Measurements from ENCODE around the gene CCDC201. TPM values are rescaled to one million over a fixed set of nuclear protein-coding genes. Genes with fewer than 3 reads are reported as not detected.
A peak's percentile ranks its signal among the peaks of the same experiment; 100 is the strongest.

CCDC201 gene
- total RNA-seq, 2 experiments from 2014 or later, result not detected

GRCh38 chr7:45893374-45893995 lies 20.6 kb upstream of the CCDC201 start:
- no peak overlapping the region for H3K4me3 Mint-ChIP-seq
- intact Hi-C loops (cut with DNase I, micrococcal nuclease), result no loop called here
- ATAC-seq (ENCODE audit: poor library complexity), result no peak
- H3K9me3 Mint-ChIP-seq, result no peaks in the 10 kb centered on the region
- peaks cover 82% of the 10 kb centered on the region for H3K27me3 Mint-ChIP-seq
- H3K4me1 ChIP-seq (ENCODE audit: insufficient read depth, low read length), result no peaks in the 10 kb centered on the region
- no peaks in the 10 kb centered on the region for H3K36me3 Mint-ChIP-seq (ENCODE audit: low read depth)
- no peak overlapping the region for H3K27ac ChIP-seq (ENCODE audit: low read depth in 1 of 2, low read length in 2 of 2)
- H3K9me3 ChIP-seq (ENCODE audit: control insufficient read depth in 1 of 2, insufficient read depth in 1 of 2, low read length in 2 of 2), result no peaks in the 10 kb centered on the region
- H3K4me3 ChIP-seq (ENCODE audit: low read length), result no peak overlapping the region
- peaks cover 22 to 34% of the 10 kb centered on the region in 2 experiments for H3K27me3 ChIP-seq (ENCODE audit: control insufficient read depth in 1 of 2, insufficient read depth in 2 of 2, low read length in 2 of 2)
- ChIA-PET CTCF (no interaction called here), POLR2A (no interaction called here)
- H3K27ac Mint-ChIP-seq, result no peak overlapping the region
- no peaks in the 10 kb centered on the region for H3K36me3 ChIP-seq (ENCODE audit: insufficient read depth, low read length)
- no peaks in the 10 kb centered on the region for H3K4me1 Mint-ChIP-seq (ENCODE audit: low read depth)
- DNase-seq, result no peak
- TF ChIP-seq, protein P1, sequence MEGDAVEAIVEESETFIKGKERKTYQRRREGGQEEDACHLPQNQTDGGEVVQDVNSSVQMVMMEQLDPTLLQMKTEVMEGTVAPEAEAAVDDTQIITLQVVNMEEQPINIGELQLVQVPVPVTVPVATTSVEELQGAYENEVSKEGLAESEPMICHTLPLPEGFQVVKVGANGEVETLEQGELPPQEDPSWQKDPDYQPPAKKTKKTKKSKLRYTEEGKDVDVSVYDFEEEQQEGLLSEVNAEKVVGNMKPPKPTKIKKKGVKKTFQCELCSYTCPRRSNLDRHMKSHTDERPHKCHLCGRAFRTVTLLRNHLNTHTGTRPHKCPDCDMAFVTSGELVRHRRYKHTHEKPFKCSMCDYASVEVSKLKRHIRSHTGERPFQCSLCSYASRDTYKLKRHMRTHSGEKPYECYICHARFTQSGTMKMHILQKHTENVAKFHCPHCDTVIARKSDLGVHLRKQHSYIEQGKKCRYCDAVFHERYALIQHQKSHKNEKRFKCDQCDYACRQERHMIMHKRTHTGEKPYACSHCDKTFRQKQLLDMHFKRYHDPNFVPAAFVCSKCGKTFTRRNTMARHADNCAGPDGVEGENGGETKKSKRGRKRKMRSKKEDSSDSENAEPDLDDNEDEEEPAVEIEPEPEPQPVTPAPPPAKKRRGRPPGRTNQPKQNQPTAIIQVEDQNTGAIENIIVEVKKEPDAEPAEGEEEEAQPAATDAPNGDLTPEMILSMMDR (IDR thresholded peaks at IDR 0.05), result no peak

- POLR2A ChIA-PET, result no interaction called here
Observed at GRCh38 chr7:45892407-45893035, 19.6 kb upstream of the CCDC201 start.

DNA sequence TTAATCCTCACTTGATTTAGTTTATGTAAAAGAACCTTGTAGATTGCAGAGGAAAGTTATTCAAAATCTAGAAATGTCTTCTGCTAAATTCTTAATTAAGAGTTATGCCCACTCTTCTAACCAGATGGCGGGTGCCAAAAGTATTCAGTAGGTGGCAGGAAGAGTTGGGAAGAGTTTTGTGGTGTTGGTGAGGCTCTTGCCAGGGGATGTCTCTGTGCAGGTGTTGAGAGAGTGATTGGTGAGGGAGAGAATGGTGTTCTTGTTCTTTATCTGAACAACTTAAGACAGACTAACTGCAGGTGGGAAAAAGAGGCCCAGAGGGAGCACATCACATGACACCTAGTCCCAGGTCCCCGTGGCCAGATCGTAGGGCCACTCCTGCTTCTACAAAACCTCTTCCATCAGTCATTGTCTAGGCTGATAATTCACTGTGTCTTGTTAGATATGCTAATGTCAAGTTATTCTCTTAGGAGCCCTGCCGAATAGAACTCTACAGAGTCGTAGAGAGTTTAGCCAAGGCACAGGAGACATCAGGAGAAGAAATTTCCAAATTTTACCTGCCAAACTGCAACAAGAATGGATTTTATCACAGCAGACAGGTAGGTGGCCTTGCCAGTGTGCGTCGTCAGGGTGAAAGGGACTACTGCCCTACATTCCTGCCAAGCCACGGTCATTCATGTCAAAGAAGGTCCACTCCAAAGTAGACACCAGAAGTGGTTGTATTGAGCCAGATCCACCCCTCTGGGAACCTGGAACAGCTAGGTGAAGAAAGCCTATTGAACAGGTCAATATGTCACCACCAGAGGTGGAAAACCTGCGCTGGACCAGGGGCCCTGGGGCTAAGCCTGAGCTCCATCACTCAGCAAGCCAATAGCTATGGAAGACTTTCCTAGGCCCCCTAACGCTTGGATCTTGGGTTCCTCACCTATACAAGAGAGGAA lies 18.9 kb upstream of the CCDC201 start:
- Mint-ChIP-seq H3K4me1 (ENCODE audit: low read depth) (no peaks in the 10 kb centered on the region), H3K27me3 (peaks cover 84% of the 10 kb centered on the region), H3K4me3 (no peak overlapping the region), H3K36me3 (ENCODE audit: low read depth) (no peaks in the 10 kb centered on the region), H3K27ac (no peak overlapping the region), H3K9me3 (no peaks in the 10 kb centered on the region)
- CTCF ChIA-PET, result interaction anchor here (0.6 kb wide), 1 partner anchor 195 kb away, joined by 3 read pairs; no protein-coding TSS in a partner anchor
- Histone ChIP-seq H3K27ac (ENCODE audit: low read depth in 1 of 2, low read length in 2 of 2) (no peak overlapping the region), H3K4me3 (ENCODE audit: low read length) (no peak overlapping the region), H3K36me3 (ENCODE audit: insufficient read depth, low read length) (no peaks in the 10 kb centered on the region), H3K4me1 (ENCODE audit: insufficient read depth, low read length) (no peaks in the 10 kb centered on the region), H3K27me3 (ENCODE audit: control insufficient read depth in 1 of 2, insufficient read depth in 2 of 2, low read length in 2 of 2) (peaks cover 35 to 51% of the 10 kb centered on the region in 2 experiments), H3K9me3 (ENCODE audit: control insufficient read depth in 1 of 2, insufficient read depth in 1 of 2, low read length in 2 of 2) (no peaks in the 10 kb centered on the region)
- TF ChIP-seq, protein P1 (IDR thresholded peaks at IDR 0.05), result peak; percentile 4
- no peak for ATAC-seq (ENCODE audit: poor library complexity)
- intact Hi-C loops (cut with DNase I, micrococcal nuclease), result loop anchor here in 1 of 2 experiments (2.0 kb wide), 2 partner anchors 1197 to 1363 kb away; no protein-coding TSS in a partner anchor
- no peak for DNase-seq
- POLR2A ChIA-PET, result no interaction called here

More at GRCh38 chr7:45892407-45893035, 19.6 kb upstream of the CCDC201 start:
- DNase-seq, result no peak
- no peak for ATAC-seq (ENCODE audit: poor library complexity)
- H3K9me3 ChIP-seq (ENCODE audit: control insufficient read depth in 1 of 2, insufficient read depth in 1 of 2, low read length in 2 of 2), result no peaks in the 10 kb centered on the region
- TF ChIP-seq, protein P1 (IDR thresholded peaks at IDR 0.05), result no peak
- Mint-ChIP-seq H3K27ac (no peak overlapping the region), H3K4me3 (no peak overlapping the region), H3K27me3 (peaks cover 81% of the 10 kb centered on the region), H3K36me3 (ENCODE audit: low read depth) (no peaks in the 10 kb centered on the region), H3K4me1 (ENCODE audit: low read depth) (no peaks in the 10 kb centered on the region), H3K9me3 (no peaks in the 10 kb centered on the region)
- H3K27ac ChIP-seq (ENCODE audit: low read depth in 1 of 2, low read length in 2 of 2), result no peak overlapping the region
- intact Hi-C loops (cut with DNase I, micrococcal nuclease), result no loop called here
- CTCF ChIA-PET, result interaction anchor here (0.6 kb wide), 1 partner anchor 196 kb away, joined by 3 read pairs; no protein-coding TSS in a partner anchor
- H3K4me1 ChIP-seq (ENCODE audit: insufficient read depth, low read length), result no peaks in the 10 kb centered on the region
- no peak overlapping the region for H3K4me3 ChIP-seq (ENCODE audit: low read length)
- no peaks in the 10 kb centered on the region for H3K36me3 ChIP-seq (ENCODE audit: insufficient read depth, low read length)
- H3K27me3 ChIP-seq (ENCODE audit: control insufficient read depth in 1 of 2, insufficient read depth in 2 of 2, low read length in 2 of 2), result peaks cover 32 to 43% of the 10 kb centered on the region in 2 experiments
